ENCODE results near the gene GNB1. TPM values are rescaled to one million over a fixed set of nuclear protein-coding genes. Genes with fewer than 3 reads are reported as not detected.

Gene GNB1
- total RNA-seq, 1 donor from 2014 or later, result 170 TPM

- Histone ChIP-seq H3K4me3 (no peak overlapping the region), H3K4me1 (no peaks in the 10 kb centered on the region), H3K36me3 (no peaks in the 10 kb centered on the region), H3K27me3 (no peaks in the 10 kb centered on the region), H3K9me3 (no peaks in the 10 kb centered on the region), H3K27ac (no peak overlapping the region)
- intact Hi-C loops (cut with DNase I), result no loop called here
- DNase-seq (ENCODE audit: low spot score in 2 of 2), result no peak
- no peak for TF ChIP-seq CTCF (IDR thresholded peaks at IDR 0.05)
Measured at GRCh38 chr1:1924849-1925248, 34.0 kb upstream of the GNB1 start.

- H3K27ac ChIP-seq, result no peak overlapping the region
- H3K4me3 ChIP-seq, result no peak overlapping the region
- H3K9me3 ChIP-seq, result no peaks in the 10 kb centered on the region
- H3K4me1 ChIP-seq, result no peaks in the 10 kb centered on the region
- intact Hi-C loops (cut with DNase I), result no loop called here
- H3K36me3 ChIP-seq, result no peaks in the 10 kb centered on the region
- no peak for DNase-seq (ENCODE audit: low spot score in 2 of 2)
- no peaks in the 10 kb centered on the region for H3K27me3 ChIP-seq
- no peak for TF ChIP-seq CTCF (IDR thresholded peaks at IDR 0.05)
Measured at GRCh38 chr1:1924386-1924785, 33.5 kb upstream of the GNB1 start.

- no peak overlapping the region for H3K27ac ChIP-seq
- intact Hi-C loops (cut with DNase I), result no loop called here
- no peak for DNase-seq (ENCODE audit: low spot score in 2 of 2)
Measured at GRCh38 chr1:1922956-1923833, 32.3 kb upstream of the GNB1 start.

GRCh38 chr1:1922702-1922955 lies 31.7 kb upstream of the GNB1 start:
- no peak for TF ChIP-seq CTCF (IDR thresholded peaks at IDR 0.05)
- Histone ChIP-seq H3K4me3 (no peak overlapping the region), H3K27ac (no peak overlapping the region), H3K36me3 (no peaks in the 10 kb centered on the region), H3K9me3 (no peaks in the 10 kb centered on the region), H3K27me3 (no peaks in the 10 kb centered on the region), H3K4me1 (peaks cover 7% of the 10 kb centered on the region in 2 donors)
- no peak for DNase-seq (ENCODE audit: low spot score in 2 of 2)
- intact Hi-C loops (cut with DNase I), result no loop called here

More at GRCh38 chr1:1922956-1923833, 32.3 kb upstream of the GNB1 start:
- TF ChIP-seq CTCF (IDR thresholded peaks at IDR 0.05), result no peak
- no peaks in the 10 kb centered on the region for H3K27me3 ChIP-seq
- no peaks in the 10 kb centered on the region for H3K36me3 ChIP-seq
- H3K9me3 ChIP-seq, result no peaks in the 10 kb centered on the region
- H3K4me3 ChIP-seq, result no peak overlapping the region
- H3K4me1 ChIP-seq, result peaks cover 7% of the 10 kb centered on the region in 2 donors

GRCh38 chr1:1921901-1922701 lies 31.2 kb upstream of the GNB1 start:
- no peaks in the 10 kb centered on the region for H3K27me3 ChIP-seq
- intact Hi-C loops (cut with DNase I), result no loop called here
- DNase-seq (ENCODE audit: low spot score in 2 of 2), result no peak
- no peak for TF ChIP-seq CTCF (IDR thresholded peaks at IDR 0.05)
- no peak overlapping the region for H3K4me3 ChIP-seq
- H3K27ac ChIP-seq, result no peak overlapping the region
- no peaks in the 10 kb centered on the region for H3K9me3 ChIP-seq
- H3K4me1 ChIP-seq, result peaks cover 7% of the 10 kb centered on the region in 2 donors
- H3K36me3 ChIP-seq, result no peaks in the 10 kb centered on the region

Data from ascending aorta (tissue), 2 donors.